ENCODE measurements around the gene SMG6. TPM values are rescaled to one million over a fixed set of nuclear protein-coding genes. Genes with fewer than 3 reads are reported as not detected.

Gene SMG6
- total RNA-seq, 1 experiment from 2014 or later = 28.6 TPM

DNA sequence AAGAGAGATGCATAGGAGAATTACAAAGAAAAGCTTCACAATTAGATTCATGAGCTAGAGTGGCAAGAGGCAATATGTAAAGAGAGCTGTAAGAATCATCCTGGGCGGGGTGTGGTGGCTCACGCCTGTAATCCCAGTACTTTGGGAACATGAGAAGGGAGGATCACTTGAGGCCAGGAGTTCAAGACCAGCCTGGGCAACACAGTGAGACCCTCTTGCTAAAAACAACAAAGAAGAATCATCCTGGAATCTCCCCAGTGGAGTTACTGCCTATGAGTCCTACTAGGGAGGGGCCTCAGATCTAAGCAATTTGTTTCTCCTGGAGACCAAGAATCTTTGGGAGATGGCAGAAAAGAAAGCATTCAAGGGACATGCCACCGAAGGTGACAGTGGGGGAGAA is 129.6 kb downstream of the SMG6 start:
- H3K79me2 ChIP-seq (ENCODE audit: insufficient read depth, low read length) = no peaks in the 10 kb centered on the region
- Mint-ChIP-seq H3K4me1 (peaks cover 5 to 16% of the 10 kb centered on the region in 2 experiments), H3K9me3 (no peaks in the 10 kb centered on the region), H3K4me3 (no peak overlapping the region), H3K27me3 (ENCODE audit: low read depth) (no peaks in the 10 kb centered on the region), H3K27ac (0 out of 7 replicates have a peak overlapping the region, but pooled peaks of 2 of the 3 experiments have one; percentile 6 to 33), H3K36me3 (ENCODE audit: insufficient read depth in 1 of 3, low read depth in 3 of 3) (peaks cover 2 to 17% (median 6%) of the 10 kb centered on the region in 3 experiments; a peak in 6 of 7 replicates)
- H2BK5ac ChIP-seq (ENCODE audit: insufficient read length, low read length) = no peak overlapping the region
- no peak overlapping the region for H3K18ac ChIP-seq (ENCODE audit: insufficient read length, low read depth, low read length)
- TF ChIP-seq, protein P1, sequence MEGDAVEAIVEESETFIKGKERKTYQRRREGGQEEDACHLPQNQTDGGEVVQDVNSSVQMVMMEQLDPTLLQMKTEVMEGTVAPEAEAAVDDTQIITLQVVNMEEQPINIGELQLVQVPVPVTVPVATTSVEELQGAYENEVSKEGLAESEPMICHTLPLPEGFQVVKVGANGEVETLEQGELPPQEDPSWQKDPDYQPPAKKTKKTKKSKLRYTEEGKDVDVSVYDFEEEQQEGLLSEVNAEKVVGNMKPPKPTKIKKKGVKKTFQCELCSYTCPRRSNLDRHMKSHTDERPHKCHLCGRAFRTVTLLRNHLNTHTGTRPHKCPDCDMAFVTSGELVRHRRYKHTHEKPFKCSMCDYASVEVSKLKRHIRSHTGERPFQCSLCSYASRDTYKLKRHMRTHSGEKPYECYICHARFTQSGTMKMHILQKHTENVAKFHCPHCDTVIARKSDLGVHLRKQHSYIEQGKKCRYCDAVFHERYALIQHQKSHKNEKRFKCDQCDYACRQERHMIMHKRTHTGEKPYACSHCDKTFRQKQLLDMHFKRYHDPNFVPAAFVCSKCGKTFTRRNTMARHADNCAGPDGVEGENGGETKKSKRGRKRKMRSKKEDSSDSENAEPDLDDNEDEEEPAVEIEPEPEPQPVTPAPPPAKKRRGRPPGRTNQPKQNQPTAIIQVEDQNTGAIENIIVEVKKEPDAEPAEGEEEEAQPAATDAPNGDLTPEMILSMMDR (conservative IDR thresholded peaks at IDR 0.05) = no peak
- H4K91ac ChIP-seq (ENCODE audit: insufficient read length, low read depth, low read length) = no peak overlapping the region
- H3K56ac ChIP-seq (ENCODE audit: insufficient read length, low read depth, low read length) = no peak overlapping the region
- H3K23ac ChIP-seq (ENCODE audit: insufficient read length, low read depth, low read length) = no peak overlapping the region
- H2AK5ac ChIP-seq (ENCODE audit: insufficient read length, low read length) = no peak overlapping the region
- no peak overlapping the region for H3K4ac ChIP-seq (ENCODE audit: low read depth, low read length)
- no CpG with 5 or more reads among the region's 3 CpGs for WGBS (ENCODE audit: extremely low coverage, insufficient read length, low lambda C conversion rate)
- H3K27ac ChIP-seq (ENCODE audit: insufficient read length, low read depth, low read length) = no peak overlapping the region
- H3K9me3 ChIP-seq (ENCODE audit: control insufficient read depth, low read depth, low read length) = no peaks in the 10 kb centered on the region
- H4K20me1 ChIP-seq (ENCODE audit: control insufficient read depth, insufficient read depth, insufficient read length) = no peaks in the 10 kb centered on the region
- no peak overlapping the region for H2BK20ac ChIP-seq (ENCODE audit: low read depth, low read length, poor library complexity, severe bottlenecking)
- no peak overlapping the region for H2BK120ac ChIP-seq (ENCODE audit: low read depth, low read length, poor library complexity, severe bottlenecking)
- no peaks in the 10 kb centered on the region for H3K79me1 ChIP-seq (ENCODE audit: insufficient read depth, low read depth, low read length, poor library complexity, severe bottlenecking)
- H3K23me2 ChIP-seq (ENCODE audit: insufficient read length, low read depth, low read length, poor library complexity, severe bottlenecking) = no peaks in the 10 kb centered on the region
- no peaks in the 10 kb centered on the region for H3K27me3 ChIP-seq (ENCODE audit: insufficient read depth, low read length)
- H4K5ac ChIP-seq (ENCODE audit: insufficient read length, low read depth, low read length) = no peak overlapping the region
- no peak for DNase-seq
- H3K14ac ChIP-seq (ENCODE audit: insufficient read depth, low read length) = no peak overlapping the region
- no peak overlapping the region for H3T11ph ChIP-seq (ENCODE audit: low read length)
- no peak overlapping the region for H2BK12ac ChIP-seq (ENCODE audit: insufficient read length, low read depth, low read length)
- H2AFZ ChIP-seq (ENCODE audit: low read length) = no peak overlapping the region
- no peak overlapping the region for H3K4me2 ChIP-seq (ENCODE audit: insufficient read depth, insufficient read length, low read length)
- H4K8ac ChIP-seq (replicated peaks; ENCODE audit: insufficient read length, low read depth, low read length) = no peak overlapping the region
- no peaks in the 10 kb centered on the region for H3K4me1 ChIP-seq (ENCODE audit: insufficient read depth, low read length)
- no peak overlapping the region for H3K9ac ChIP-seq (ENCODE audit: extremely low read depth, insufficient read length, low read length)
- no peak overlapping the region for H2BK15ac ChIP-seq (ENCODE audit: low read depth, low read length)
